Hepatocyte (in vitro differentiated cells): ENCODE results near the gene LSM6. TPM values are rescaled to one million over a fixed set of nuclear protein-coding genes. Genes with fewer than 3 reads are reported as not detected.

Experiments
- DNase-seq: peaks from one replicate; pipeline ENCODE4 v3.0.0-alpha.2; 2016; ENCODE audit warnings: low spot score
- H2AFZ ChIP-seq: fragments of 200-600 bp; sonication (generic); 2 replicates; pipeline ENCODE4 v1.6.0; 2016; ENCODE audit warnings: antibody characterized with exemption, mild to moderate bottlenecking
- H3K27ac ChIP-seq: fragments of 200-600 bp; sonication (generic); 2 replicates; pipeline ENCODE4 v1.5.1; 2016; ENCODE audit warnings: mild to moderate bottlenecking
- H3K27me3 ChIP-seq: fragments of 200-600 bp; sonication (generic); 2 replicates; pipeline ENCODE4 v1.6.1; 2016
- H3K36me3 ChIP-seq: fragments of 200-600 bp; sonication (generic); replicated peaks from 2 replicates; pipeline ENCODE4 v1.5.1; 2016; ENCODE audit warnings: low read depth; ENCODE audit not compliant: insufficient read depth
- H3K4me1 ChIP-seq: fragments of 200-600 bp; sonication (generic); 2 replicates; pipeline ENCODE4 v1.5.1; 2016; ENCODE audit warnings: mild to moderate bottlenecking, moderate library complexity; ENCODE audit not compliant: insufficient read depth
- H3K4me2 ChIP-seq: fragments of 200-600 bp; sonication (generic); 2 replicates; pipeline ENCODE4 v1.6.0; 2016
- H3K4me3 ChIP-seq: fragments of 200-600 bp; sonication (generic); 2 replicates; pipeline ENCODE4 v1.5.1; 2016; ENCODE audit warnings: mild to moderate bottlenecking
- H3K79me2 ChIP-seq: fragments of 200-600 bp; sonication (generic); 2 replicates; pipeline ENCODE4 v1.6.0; 2017; ENCODE audit warnings: mild to moderate bottlenecking
- H3K9me2 ChIP-seq: fragments of 200-600 bp; sonication (generic); replicated peaks from 2 replicates; pipeline ENCODE4 v1.6.0; 2017; ENCODE audit warnings: mild to moderate bottlenecking; ENCODE audit not compliant: insufficient read depth
- H3K9me3 ChIP-seq: fragments of 200-600 bp; sonication (generic); 2 replicates; pipeline ENCODE4 v1.5.1; 2016; ENCODE audit warnings: low read depth, mild to moderate bottlenecking
- H4K20me1 ChIP-seq: fragments of 200-600 bp; sonication (generic); 2 replicates; pipeline ENCODE4 v1.6.0; 2016; ENCODE audit warnings: mild to moderate bottlenecking; ENCODE audit not compliant: insufficient read depth, poor library complexity, severe bottlenecking
- EZH2 ChIP-seq: fragments of 200-600 bp; sonication (generic); IDR thresholded peaks from 2 replicates; pipeline ENCODE4 v1.6.1; 2016; ENCODE audit warnings: antibody characterized with exemption, mild to moderate bottlenecking, borderline replicate concordance
- EZH2phosphoT487 ChIP-seq: fragments of 200-600 bp; sonication (generic); IDR thresholded peaks from one replicate; pipeline ENCODE4 v1.6.1; 2018; ENCODE audit warnings: antibody characterized with exemption, mild to moderate bottlenecking, low read depth, moderate library complexity; ENCODE audit not compliant: unreplicated experiment, severe bottlenecking
- WGBS: methylation state at CpG from one replicate; pipeline ENCODE4 v1.1.6; 2016; ENCODE audit warnings: low lambda C conversion rate; ENCODE audit errors: missing lambda C conversion rate; 5-methylcytosine and 5-hydroxymethylcytosine counted together
- polyA plus RNA-seq: library from polyadenylated mRNA; unstranded; fragments of >200 nt; fragmentation: Nextera tagmentation; extraction: Ambion mirVana; gene quantifications from 2 replicates; pipeline ENCODE4 v1.2.1, GENCODE V29; 2016
- total RNA-seq: library from RNA; depleted of rRNA; stranded (reverse); fragments of >200 nt; gene quantifications from 2 replicates; pipeline ENCODE4 v1.2.3, GENCODE V29; 2014
- TF ChIP-seq, protein P1 (sequence below): fragments of 200-600 bp; sonication (generic); IDR thresholded peaks from 2 replicates; pipeline ENCODE4 v1.5.1; 2016; ENCODE audit warnings: antibody characterized with exemption, mild to moderate bottlenecking; ENCODE audit not compliant: poor library complexity

Gene LSM6
- total and polyA plus RNA-seq, 2 experiments from 2014 or later = 51.0 to 75.5 TPM

DNA sequence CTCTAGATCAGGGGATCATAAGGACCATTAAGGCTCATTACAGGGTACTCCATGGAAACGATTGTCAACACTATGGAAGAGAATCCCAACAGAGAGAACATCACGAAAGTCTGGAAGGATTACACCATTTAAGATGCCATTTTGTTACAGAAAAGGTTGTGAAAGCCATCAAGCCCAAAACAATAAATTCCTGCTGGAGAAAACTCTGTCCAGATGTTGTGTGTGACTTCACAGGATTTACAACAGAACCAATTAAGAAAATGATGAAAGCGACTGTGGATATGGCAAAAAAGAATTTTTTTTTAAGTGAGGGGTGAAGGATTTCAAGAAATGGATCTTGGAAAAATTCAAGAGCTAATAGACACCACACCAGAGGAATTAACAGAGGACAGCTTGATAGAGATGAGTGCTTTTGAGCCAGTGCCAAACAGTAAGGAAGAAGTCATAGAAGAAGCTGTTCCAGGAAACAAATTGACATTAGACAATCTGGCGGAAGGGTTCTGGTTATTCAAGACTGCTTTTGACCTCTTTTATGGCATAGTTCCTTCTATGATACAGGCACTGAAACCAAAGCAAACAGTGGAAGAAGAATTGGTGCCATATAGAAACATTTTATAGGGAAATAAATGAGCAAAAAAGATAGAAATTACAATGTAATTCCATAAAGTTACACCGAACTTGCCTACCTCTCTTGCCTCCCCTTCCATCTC is 17.3 kb upstream of the LSM6 start:
- 83% methylated on average over 5 of the region's 5 CpGs for WGBS

DNA sequence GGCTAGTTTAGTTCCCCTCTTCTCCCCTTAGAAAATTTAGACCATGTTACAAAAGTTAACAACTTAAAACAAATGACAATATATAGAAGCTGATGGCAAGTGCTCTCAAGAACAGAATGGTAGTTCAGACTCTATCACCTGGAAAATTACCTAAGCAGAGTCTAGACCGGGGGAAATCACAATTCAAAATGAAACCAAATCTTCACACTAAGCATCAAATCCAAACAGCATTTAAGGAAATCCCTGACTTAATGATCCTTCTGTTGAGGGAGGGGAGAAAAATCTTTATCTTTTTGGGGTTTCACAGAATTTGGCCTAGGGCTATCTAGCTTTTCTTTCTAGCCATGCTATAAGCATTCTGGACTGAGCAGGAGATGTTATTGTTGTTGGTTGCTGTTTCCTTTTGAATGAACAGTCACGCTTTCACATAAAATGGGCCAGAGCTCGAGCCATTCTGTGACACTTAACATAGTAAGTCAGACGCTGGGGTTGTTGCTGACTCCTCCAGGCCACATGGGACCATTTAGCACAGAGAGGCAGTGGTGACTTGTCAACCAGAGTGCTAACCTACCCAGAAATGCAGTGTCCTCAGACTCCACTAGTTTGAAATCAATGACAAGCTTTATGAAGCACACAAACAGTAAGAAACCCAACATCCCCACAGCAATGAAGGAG is 16.0 kb upstream of the LSM6 start:
- DNase-seq = no peak

More for the DNA sequence above, 17.3 kb upstream of the LSM6 start:
- H2AFZ ChIP-seq = no peak overlapping the region
- no peaks in the 10 kb centered on the region for H4K20me1 ChIP-seq
- no peaks in the 10 kb centered on the region for H3K27me3 ChIP-seq
- no peaks in the 10 kb centered on the region for H3K9me3 ChIP-seq
- H3K9me2 ChIP-seq = no peaks in the 10 kb centered on the region
- no peak overlapping the region for H3K27ac ChIP-seq
- no peak overlapping the region for H3K4me3 ChIP-seq
- no peaks in the 10 kb centered on the region for H3K4me1 ChIP-seq
- H3K4me2 ChIP-seq = no peak overlapping the region
- H3K79me2 ChIP-seq = no peaks in the 10 kb centered on the region
- H3K36me3 ChIP-seq = no peaks in the 10 kb centered on the region
- no peak for TF ChIP-seq EZH2phosphoT487
- DNase-seq = no peak

DNA sequence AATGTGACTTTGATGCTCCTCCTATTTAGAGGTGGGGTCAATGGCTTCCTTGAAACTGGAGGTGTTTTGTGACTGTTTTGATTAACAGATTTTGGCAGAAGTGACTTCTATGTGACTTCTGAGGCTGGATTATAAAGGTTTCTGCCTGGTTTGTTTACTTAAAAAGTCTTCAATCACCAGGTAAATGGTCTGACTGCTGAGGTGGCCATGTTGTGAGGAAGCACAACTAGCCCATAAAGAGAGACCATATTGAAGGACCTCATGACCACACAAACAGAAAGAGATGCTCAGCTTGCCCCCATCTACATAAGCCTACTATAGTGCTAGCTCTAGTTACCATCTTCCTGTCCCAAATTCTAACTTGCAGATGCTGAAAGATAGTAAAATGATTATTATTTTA is 14.3 kb upstream of the LSM6 start:
- H3K4me3 ChIP-seq = no peak overlapping the region
- no peaks in the 10 kb centered on the region for H3K9me3 ChIP-seq
- H3K79me2 ChIP-seq = no peaks in the 10 kb centered on the region
- H3K27ac ChIP-seq = no peak overlapping the region
- no peaks in the 10 kb centered on the region for H3K36me3 ChIP-seq
- no peak overlapping the region for H3K4me2 ChIP-seq
- H3K4me1 ChIP-seq = no peaks in the 10 kb centered on the region
- H3K27me3 ChIP-seq = no peaks in the 10 kb centered on the region
- no peak overlapping the region for H2AFZ ChIP-seq
- DNase-seq = no peak
- TF ChIP-seq, protein P1, sequence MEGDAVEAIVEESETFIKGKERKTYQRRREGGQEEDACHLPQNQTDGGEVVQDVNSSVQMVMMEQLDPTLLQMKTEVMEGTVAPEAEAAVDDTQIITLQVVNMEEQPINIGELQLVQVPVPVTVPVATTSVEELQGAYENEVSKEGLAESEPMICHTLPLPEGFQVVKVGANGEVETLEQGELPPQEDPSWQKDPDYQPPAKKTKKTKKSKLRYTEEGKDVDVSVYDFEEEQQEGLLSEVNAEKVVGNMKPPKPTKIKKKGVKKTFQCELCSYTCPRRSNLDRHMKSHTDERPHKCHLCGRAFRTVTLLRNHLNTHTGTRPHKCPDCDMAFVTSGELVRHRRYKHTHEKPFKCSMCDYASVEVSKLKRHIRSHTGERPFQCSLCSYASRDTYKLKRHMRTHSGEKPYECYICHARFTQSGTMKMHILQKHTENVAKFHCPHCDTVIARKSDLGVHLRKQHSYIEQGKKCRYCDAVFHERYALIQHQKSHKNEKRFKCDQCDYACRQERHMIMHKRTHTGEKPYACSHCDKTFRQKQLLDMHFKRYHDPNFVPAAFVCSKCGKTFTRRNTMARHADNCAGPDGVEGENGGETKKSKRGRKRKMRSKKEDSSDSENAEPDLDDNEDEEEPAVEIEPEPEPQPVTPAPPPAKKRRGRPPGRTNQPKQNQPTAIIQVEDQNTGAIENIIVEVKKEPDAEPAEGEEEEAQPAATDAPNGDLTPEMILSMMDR = no peak
- TF ChIP-seq EZH2 = no peak
- TF ChIP-seq EZH2phosphoT487 = no peak
- no peaks in the 10 kb centered on the region for H3K9me2 ChIP-seq
- no peaks in the 10 kb centered on the region for H4K20me1 ChIP-seq

More for the DNA sequence above, 16.0 kb upstream of the LSM6 start:
- no peak overlapping the region for H2AFZ ChIP-seq
- H4K20me1 ChIP-seq = no peaks in the 10 kb centered on the region
- H3K9me2 ChIP-seq = no peaks in the 10 kb centered on the region
- no peaks in the 10 kb centered on the region for H3K36me3 ChIP-seq
- TF ChIP-seq EZH2phosphoT487 = no peak
- TF ChIP-seq EZH2 = no peak
- TF ChIP-seq, protein P1 = no peak
- no peaks in the 10 kb centered on the region for H3K9me3 ChIP-seq
- H3K4me1 ChIP-seq = no peaks in the 10 kb centered on the region
- H3K4me2 ChIP-seq = no peak overlapping the region
- H3K79me2 ChIP-seq = no peaks in the 10 kb centered on the region
- no peak overlapping the region for H3K27ac ChIP-seq
- H3K27me3 ChIP-seq = no peaks in the 10 kb centered on the region
- 62% methylated on average over 4 of the region's 4 CpGs for whole genome bisulfite sequencing
- no peak overlapping the region for H3K4me3 ChIP-seq

DNA sequence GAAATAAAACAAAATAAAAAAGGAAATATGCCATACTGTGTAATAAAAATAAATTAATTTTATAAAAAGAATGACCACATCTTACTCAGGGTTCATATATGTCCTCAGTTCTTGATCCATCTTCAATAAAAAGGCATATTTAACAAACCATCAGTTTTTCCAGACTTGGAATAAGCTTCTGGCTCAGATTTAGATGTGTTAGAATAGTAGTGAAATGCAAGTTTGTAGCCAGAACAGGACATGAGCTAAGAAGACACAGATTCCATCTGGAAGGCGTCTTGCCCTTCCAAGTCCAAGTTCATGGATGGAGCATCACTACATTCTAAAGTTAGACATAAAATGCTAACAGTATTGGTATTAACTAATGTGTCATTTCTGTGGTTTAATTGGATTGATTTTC is 10.3 kb upstream of the LSM6 start:
- H4K20me1 ChIP-seq = no peaks in the 10 kb centered on the region
- TF ChIP-seq EZH2phosphoT487 = no peak
- no peak for TF ChIP-seq EZH2
- TF ChIP-seq, protein P1 = no peak
- H3K9me3 ChIP-seq = no peaks in the 10 kb centered on the region
- no peak overlapping the region for H3K4me3 ChIP-seq
- 94% methylated on average over 1 of the region's 1 CpG for WGBS
- no peak for DNase-seq
- no peaks in the 10 kb centered on the region for H3K79me2 ChIP-seq
- H3K27ac ChIP-seq = no peak overlapping the region
- H3K4me2 ChIP-seq = no peak overlapping the region
- H3K27me3 ChIP-seq = no peaks in the 10 kb centered on the region
- H2AFZ ChIP-seq = no peak overlapping the region
- no peaks in the 10 kb centered on the region for H3K9me2 ChIP-seq
- H3K36me3 ChIP-seq = no peaks in the 10 kb centered on the region
- no peaks in the 10 kb centered on the region for H3K4me1 ChIP-seq
